C4-2B (cell line): Measurements from ENCODE around the gene HSH2D.

Source experiments
- CTCF ChIP-seq: fragments of 450-650 bp; conservative IDR thresholded peaks from 2 replicates; pipeline ENCODE4 v1.5.1; 2017; ENCODE audit warnings: mild to moderate bottlenecking
- ZFX ChIP-seq: fragments of 450-650 bp; IDR thresholded peaks from 2 replicates; pipeline ENCODE4 v1.6.1; 2017

GRCh38 chr19:16098416-16098768 lies 45.1 kb upstream of the HSH2D start:
- TF ChIP-seq CTCF (no peak), ZFX (no peak)
